H9 (cell line): ENCODE measurements around the gene METTL22. TPM values are rescaled to one million over a fixed set of nuclear protein-coding genes. Genes with fewer than 3 reads are reported as not detected.

Experiments
- DNase-seq: peaks from one replicate; pipeline ENCODE4 v3.0.0-alpha.2; 2017
- H2AFZ ChIP-seq: one replicate; pipeline ENCODE4 v1.6.1; 2013; ENCODE audit warnings: mild to moderate bottlenecking, low read length, control low read depth, moderate library complexity
- H2AK5ac ChIP-seq: 2 replicates; pipeline ENCODE4 v1.6.1; 2013; ENCODE audit warnings: low read length, control low read depth, mixed read lengths; ENCODE audit not compliant: insufficient read length
- H2BK120ac ChIP-seq: one replicate; pipeline ENCODE4 v1.6.1; 2013; ENCODE audit warnings: low read depth, mild to moderate bottlenecking, low read length, control low read depth, inconsistent platforms; ENCODE audit not compliant: poor library complexity, severe bottlenecking
- H2BK12ac ChIP-seq: 2 replicates; pipeline ENCODE4 v1.6.1; 2013; ENCODE audit warnings: low read length, control low read depth, mixed read lengths, low read depth; ENCODE audit not compliant: insufficient read length
- H2BK15ac ChIP-seq: 2 replicates; pipeline ENCODE4 v1.6.1; 2013; ENCODE audit warnings: low read depth, low read length, control low read depth
- H2BK20ac ChIP-seq: one replicate; pipeline ENCODE4 v1.6.1; 2013; ENCODE audit warnings: low read depth, mild to moderate bottlenecking, low read length, control low read depth, inconsistent platforms; ENCODE audit not compliant: poor library complexity, severe bottlenecking
- H2BK5ac ChIP-seq: 2 replicates; pipeline ENCODE4 v1.6.1; 2013; ENCODE audit warnings: low read length, control low read depth, mixed read lengths; ENCODE audit not compliant: insufficient read length
- H3K14ac ChIP-seq: 2 replicates; pipeline ENCODE4 v1.6.1; 2013; ENCODE audit warnings: low read length, control low read depth; ENCODE audit not compliant: insufficient read depth
- H3K18ac ChIP-seq: 2 replicates; pipeline ENCODE4 v1.6.1; 2013; ENCODE audit warnings: low read depth, mild to moderate bottlenecking, mixed read lengths, low read length, control low read depth; ENCODE audit not compliant: insufficient read length
- H3K23ac ChIP-seq: 2 replicates; pipeline ENCODE4 v1.6.1; 2013; ENCODE audit warnings: low read length, control low read depth, mixed read lengths, low read depth; ENCODE audit not compliant: insufficient read length
- H3K23me2 ChIP-seq: 2 replicates; pipeline ENCODE4 v1.6.1; 2013; ENCODE audit warnings: low read depth, mild to moderate bottlenecking, mixed read lengths, low read length, control low read depth; ENCODE audit not compliant: insufficient read length, poor library complexity, severe bottlenecking
- H3K27ac ChIP-seq: 2 replicates; pipeline ENCODE4 v1.5.1; 2013; ENCODE audit warnings: low read length, control low read depth, mixed read lengths, low read depth; ENCODE audit not compliant: insufficient read length
- H3K27me3 ChIP-seq: 2 replicates; pipeline ENCODE4 v1.6.1; 2013; ENCODE audit warnings: low read length, control low read depth, inconsistent platforms; ENCODE audit not compliant: insufficient read depth
- H3K4ac ChIP-seq: 2 replicates; pipeline ENCODE4 v1.6.1; 2013; ENCODE audit warnings: low read depth, mild to moderate bottlenecking, control low read depth, inconsistent platforms, low read length, moderate library complexity
- H3K4me1 ChIP-seq: 2 replicates; pipeline ENCODE4 v1.6.1; 2013; ENCODE audit warnings: low read length, control low read depth, inconsistent platforms; ENCODE audit not compliant: insufficient read depth
- H3K4me2 ChIP-seq: 2 replicates; pipeline ENCODE4 v1.6.1; 2013; ENCODE audit warnings: low read length, control low read depth, mixed read lengths; ENCODE audit not compliant: insufficient read length, insufficient read depth
- H3K56ac ChIP-seq: 2 replicates; pipeline ENCODE4 v1.6.1; 2013; ENCODE audit warnings: low read depth, mild to moderate bottlenecking, mixed read lengths, low read length, control low read depth; ENCODE audit not compliant: insufficient read length
- H3K79me1 ChIP-seq: 2 replicates; pipeline ENCODE4 v1.6.1; 2013; ENCODE audit warnings: low read depth, mild to moderate bottlenecking, moderate library complexity, low read length, control low read depth, inconsistent platforms; ENCODE audit not compliant: insufficient read depth, poor library complexity, severe bottlenecking
- H3K79me2 ChIP-seq: 2 replicates; pipeline ENCODE4 v1.6.1; 2013; ENCODE audit warnings: low read length, control low read depth, inconsistent platforms; ENCODE audit not compliant: insufficient read depth
- H3K9ac ChIP-seq: 2 replicates; pipeline ENCODE4 v1.6.1; 2013; ENCODE audit warnings: low read length, control low read depth, mixed read lengths; ENCODE audit not compliant: insufficient read length; ENCODE audit errors: extremely low read depth
- H3K9me3 ChIP-seq: one replicate; pipeline ENCODE4 v1.6.1; 2013; ENCODE audit warnings: low read depth, low read length, inconsistent platforms; ENCODE audit not compliant: control insufficient read depth
- H3T11ph ChIP-seq: one replicate; pipeline ENCODE4 v1.6.1; 2013; ENCODE audit warnings: mild to moderate bottlenecking, low read length, control low read depth, inconsistent platforms
- H4K20me1 ChIP-seq: one replicate; pipeline ENCODE4 v1.6.1; 2013; ENCODE audit not compliant: control insufficient read depth, insufficient read length, insufficient read depth
- H4K5ac ChIP-seq: 2 replicates; pipeline ENCODE4 v1.6.1; 2013; ENCODE audit warnings: low read depth, mild to moderate bottlenecking, mixed read lengths, low read length, control low read depth; ENCODE audit not compliant: insufficient read length
- H4K8ac ChIP-seq: replicated peaks from 2 replicates; pipeline ENCODE4 v1.6.1; 2013; ENCODE audit warnings: low read length, control low read depth, mixed read lengths, low read depth; ENCODE audit not compliant: insufficient read length
- H4K91ac ChIP-seq: 2 replicates; pipeline ENCODE4 v1.6.1; 2013; ENCODE audit warnings: low read depth, mild to moderate bottlenecking, moderate library complexity, mixed read lengths, low read length, control low read depth; ENCODE audit not compliant: insufficient read length
- H3K27ac Mint-ChIP-seq, 3 experiments: 2 replicates in 2 of 3; 3 replicates in 1 of 3; pipeline ENCODE4 v1.8.0; 2020 to 2021; ENCODE audit warnings: mixed read lengths in 3 of 3, mild to moderate bottlenecking in 1 of 3, moderate library complexity in 1 of 3
- H3K27me3 Mint-ChIP-seq: 2 replicates; pipeline ENCODE4 v1.8.0; 2021; ENCODE audit warnings: low read depth, mild to moderate bottlenecking, moderate library complexity, mixed read lengths
- H3K36me3 Mint-ChIP-seq, 3 experiments: 2 replicates in 2 of 3; 3 replicates in 1 of 3; pipeline ENCODE4 v1.8.0; 2020 to 2021; ENCODE audit warnings: low read depth in 3 of 3, mixed read lengths in 3 of 3; ENCODE audit not compliant: insufficient read depth in 1 of 3
- H3K4me1 Mint-ChIP-seq, 2 experiments: 2 replicates each; pipeline ENCODE4 v1.8.0; 2020; ENCODE audit warnings: mixed read lengths in 2 of 2
- H3K4me3 Mint-ChIP-seq, 2 experiments: 2 replicates in 1 of 2; 3 replicates in 1 of 2; pipeline ENCODE4 v1.8.0; 2020 to 2021; ENCODE audit warnings: mild to moderate bottlenecking in 2 of 2, mixed read lengths in 2 of 2, moderate library complexity in 1 of 2
- H3K9me3 Mint-ChIP-seq, 2 experiments: 2 replicates in 1 of 2; 3 replicates in 1 of 2; pipeline ENCODE4 v1.8.0; 2020; ENCODE audit warnings: mild to moderate bottlenecking in 2 of 2, mixed read lengths in 2 of 2, moderate library complexity in 1 of 2
- WGBS: extraction: QIAGEN DNeasy Blood & Tissue Kit; methylation state at CpG from one replicate; pipeline ENCODE4 v1.1.7; 2013; ENCODE audit warnings: missing lambda C conversion rate, low lambda C conversion rate, mixed read lengths; ENCODE audit not compliant: insufficient read length; ENCODE audit errors: extremely low coverage; 5-methylcytosine and 5-hydroxymethylcytosine counted together
- total RNA-seq: library from RNA; stranded (reverse); gene quantifications from 2 replicates; pipeline ENCODE4 v1.2.1, GENCODE V29; 2021
- TF ChIP-seq, protein P1 (sequence below): fragments of 200-600 bp; sonication (generic); conservative IDR thresholded peaks from 3 replicates; pipeline ENCODE4 v1.8.0; 2021; ENCODE audit warnings: antibody characterized with exemption, mild to moderate bottlenecking

METTL22 gene
- total RNA-seq, 1 experiment from 2014 or later = 51.9 TPM

DNA sequence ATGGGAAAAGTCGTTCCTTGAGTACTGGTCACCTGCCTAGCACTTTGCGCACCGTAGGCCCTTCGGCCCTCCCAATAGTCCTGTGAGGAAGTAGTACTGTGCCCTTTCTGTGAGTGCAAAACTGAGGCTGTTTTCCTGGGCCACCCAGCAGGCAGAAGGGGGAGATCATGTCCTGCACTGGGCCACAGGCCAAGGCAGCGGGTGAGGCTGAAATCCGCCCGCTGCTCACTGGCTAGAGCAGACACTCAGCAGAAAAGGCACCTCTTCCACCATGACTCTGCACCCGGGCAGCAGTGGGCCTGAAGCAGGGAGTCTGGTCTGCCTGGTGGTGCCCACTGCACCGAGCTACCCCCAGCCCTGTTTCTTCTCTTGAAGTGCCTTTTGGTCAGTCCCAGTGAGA, 20.2 kb downstream of the METTL22 start:
- H2BK5ac ChIP-seq = no peak overlapping the region
- peaks cover 72 to 94% (median 90%) of the 10 kb centered on the region in 3 experiments for H3K36me3 Mint-ChIP-seq
- H3K27me3 Mint-ChIP-seq = no peaks in the 10 kb centered on the region
- no peak overlapping the region for H3K56ac ChIP-seq
- no peak overlapping the region for H3T11ph ChIP-seq
- H3K27ac ChIP-seq = no peak overlapping the region
- no peak overlapping the region for H2BK15ac ChIP-seq
- WGBS = no CpG with 5 or more reads among the region's 9 CpGs
- H3K27ac Mint-ChIP-seq = peak overlapping the region in 1 of 3 experiments; percentile 59; a peak in 1 of 7 replicates
- no peaks in the 10 kb centered on the region for H3K4me1 Mint-ChIP-seq
- no peak overlapping the region for H3K4me2 ChIP-seq
- no peaks in the 10 kb centered on the region for H3K79me2 ChIP-seq
- no peak overlapping the region for H3K4me3 Mint-ChIP-seq
- H4K91ac ChIP-seq = no peak overlapping the region
- no peaks in the 10 kb centered on the region for H4K20me1 ChIP-seq
- no peaks in the 10 kb centered on the region for H3K23me2 ChIP-seq
- no peak overlapping the region for H2BK120ac ChIP-seq
- H3K18ac ChIP-seq = no peak overlapping the region
- H4K8ac ChIP-seq = no peak overlapping the region
- no peak for DNase-seq
- H2BK20ac ChIP-seq = no peak overlapping the region
- no peak overlapping the region for H3K4ac ChIP-seq
- H3K9me3 Mint-ChIP-seq = no peaks in the 10 kb centered on the region
- H3K4me1 ChIP-seq = no peaks in the 10 kb centered on the region
- no peaks in the 10 kb centered on the region for H3K9me3 ChIP-seq
- no peak overlapping the region for H4K5ac ChIP-seq
- no peak overlapping the region for H3K14ac ChIP-seq
- TF ChIP-seq, protein P1, sequence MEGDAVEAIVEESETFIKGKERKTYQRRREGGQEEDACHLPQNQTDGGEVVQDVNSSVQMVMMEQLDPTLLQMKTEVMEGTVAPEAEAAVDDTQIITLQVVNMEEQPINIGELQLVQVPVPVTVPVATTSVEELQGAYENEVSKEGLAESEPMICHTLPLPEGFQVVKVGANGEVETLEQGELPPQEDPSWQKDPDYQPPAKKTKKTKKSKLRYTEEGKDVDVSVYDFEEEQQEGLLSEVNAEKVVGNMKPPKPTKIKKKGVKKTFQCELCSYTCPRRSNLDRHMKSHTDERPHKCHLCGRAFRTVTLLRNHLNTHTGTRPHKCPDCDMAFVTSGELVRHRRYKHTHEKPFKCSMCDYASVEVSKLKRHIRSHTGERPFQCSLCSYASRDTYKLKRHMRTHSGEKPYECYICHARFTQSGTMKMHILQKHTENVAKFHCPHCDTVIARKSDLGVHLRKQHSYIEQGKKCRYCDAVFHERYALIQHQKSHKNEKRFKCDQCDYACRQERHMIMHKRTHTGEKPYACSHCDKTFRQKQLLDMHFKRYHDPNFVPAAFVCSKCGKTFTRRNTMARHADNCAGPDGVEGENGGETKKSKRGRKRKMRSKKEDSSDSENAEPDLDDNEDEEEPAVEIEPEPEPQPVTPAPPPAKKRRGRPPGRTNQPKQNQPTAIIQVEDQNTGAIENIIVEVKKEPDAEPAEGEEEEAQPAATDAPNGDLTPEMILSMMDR = no peak
- H3K9ac ChIP-seq = no peak overlapping the region
- no peaks in the 10 kb centered on the region for H3K27me3 ChIP-seq
- no peak overlapping the region for H2BK12ac ChIP-seq
- H2AFZ ChIP-seq = no peak overlapping the region
- H3K23ac ChIP-seq = no peak overlapping the region
- no peaks in the 10 kb centered on the region for H3K79me1 ChIP-seq
- H2AK5ac ChIP-seq = no peak overlapping the region
